H1 (cell line): ENCODE results near the gene ARHGEF5. TPM values are rescaled to one million over a fixed set of nuclear protein-coding genes. Genes with fewer than 3 reads are reported as not detected.
A peak's percentile ranks its signal among the peaks of the same experiment; 100 is the strongest.

Experiments
- CTCF ChIA-PET: fragments of 300-600 bp; sonication (Branson Sonifier 250); formaldehyde crosslinking; loops from one replicate; lab custom pipeline; 2021; ENCODE audit not compliant: partially characterized antibody; lab: Charles Lee
- POLR2A ChIA-PET: fragments of 300-600 bp; sonication (Branson Sonifier 250); formaldehyde crosslinking; loops from one replicate; lab custom pipeline; 2021; ENCODE audit warnings: inconsistent platforms; ENCODE audit not compliant: partially characterized antibody; lab: Charles Lee
- DNase-seq, 2 experiments: peaks; one replicate each; pipeline versions ENCODE4 v3.0.0 to v3.0.0-alpha.2; 2010 to 2022; ENCODE audit warnings: low spot score in 2 of 2, low read depth in 1 of 2, mixed read lengths in 1 of 2
- FAIRE-seq: peaks from 2 replicates; lab custom pipeline; 2011; peaks lifted over from hg19 to GRCh38; lab: Jason Lieb, UNC
- H2AFZ ChIP-seq: 2 replicates; pipeline ENCODE4 v1.8.1; 2012; ENCODE audit warnings: low read length, inconsistent platforms
- H2AK5ac ChIP-seq: 2 replicates; pipeline ENCODE4 v1.6.1; 2013; ENCODE audit warnings: low read depth, low read length
- H2BK120ac ChIP-seq: replicated peaks from 2 replicates; pipeline ENCODE3; 2013; ENCODE audit warnings: low read depth, low read length, inconsistent platforms
- H2BK12ac ChIP-seq: 2 replicates; pipeline ENCODE4 v1.6.1; 2013; ENCODE audit warnings: low read depth, low read length
- H2BK15ac ChIP-seq: 2 replicates; pipeline ENCODE4 v1.6.1; 2013; ENCODE audit warnings: low read length
- H2BK20ac ChIP-seq: 2 replicates; pipeline ENCODE4 v1.6.1; 2013; ENCODE audit warnings: low read length
- H2BK5ac ChIP-seq: 2 replicates; pipeline ENCODE4 v1.6.1; 2013; ENCODE audit warnings: low read depth, low read length
- H3K14ac ChIP-seq: 2 replicates; pipeline ENCODE4 v1.6.1; 2013; ENCODE audit warnings: inconsistent platforms; ENCODE audit not compliant: insufficient read length
- H3K18ac ChIP-seq: 2 replicates; pipeline ENCODE4 v1.6.1; 2013; ENCODE audit warnings: low read length; ENCODE audit errors: extremely low read depth
- H3K23ac ChIP-seq: 2 replicates; pipeline ENCODE4 v1.6.1; 2013; ENCODE audit warnings: inconsistent platforms; ENCODE audit not compliant: insufficient read length
- H3K23me2 ChIP-seq: 2 replicates; pipeline ENCODE4 v1.6.1; 2013; ENCODE audit warnings: low read depth, low read length
- H3K27ac ChIP-seq: 2 replicates; pipeline ENCODE4 v1.6.1; 2011; ENCODE audit warnings: low read depth, low read length, inconsistent platforms
- H3K27me3 ChIP-seq, 4 experiments: replicated peaks in 1 of 4; 1 replicate in 1 of 4; 2 replicates in 3 of 4; pipeline versions ENCODE4 v1.6.1 to v1.8.1; 2011 to 2013; ENCODE audit warnings: low read length in 3 of 4, mild to moderate bottlenecking in 3 of 4, inconsistent platforms in 2 of 4, mixed read lengths in 2 of 4, moderate library complexity in 1 of 4; ENCODE audit not compliant: control insufficient read depth in 3 of 4, insufficient read depth in 3 of 4; ENCODE audit errors: extremely low read depth in 1 of 4
- H3K36me3 ChIP-seq, 4 experiments: 2 replicates each; pipeline versions ENCODE4 v1.6.1 to v1.8.1; 2011 to 2013; ENCODE audit warnings: mild to moderate bottlenecking in 4 of 4, low read length in 3 of 4, moderate library complexity in 2 of 4, control low read depth in 1 of 4, inconsistent platforms in 1 of 4; ENCODE audit not compliant: insufficient read depth in 4 of 4, control insufficient read depth in 2 of 4
- H3K4ac ChIP-seq: replicated peaks from 2 replicates; pipeline ENCODE3; 2013; ENCODE audit warnings: low read length, low read depth, mixed read lengths, inconsistent platforms; ENCODE audit not compliant: insufficient read length
- H3K4me1 ChIP-seq, 4 experiments: replicated peaks in 1 of 4; 1 replicate in 1 of 4; 2 replicates in 3 of 4; pipeline versions ENCODE4 v1.6.1 to v1.8.1; 2011 to 2013; ENCODE audit warnings: low read length in 3 of 4, inconsistent platforms in 2 of 4, mixed read lengths in 1 of 4; ENCODE audit not compliant: insufficient read depth in 4 of 4, control insufficient read depth in 3 of 4
- H3K4me2 ChIP-seq, 2 experiments: 2 replicates each; pipeline versions ENCODE4 v1.6.1 to v1.8.1; 2011 to 2013; ENCODE audit warnings: low read depth in 2 of 2, low read length in 2 of 2, control low read depth in 1 of 2, inconsistent platforms in 1 of 2, mild to moderate bottlenecking in 1 of 2; ENCODE audit not compliant: insufficient read depth in 1 of 2
- H3K4me3 ChIP-seq, 4 experiments: fragments of 200-600, 300-600 bp in 1 of 4; sonication (generic), shearing (Covaris generic), sonication (Bioruptor Twin) in 1 of 4; 2 replicates each; pipeline versions ENCODE4 v1.5.1 to v1.8.1; 2011 to 2016; ENCODE audit warnings: low read length in 4 of 4, low read depth in 3 of 4, control low read depth in 2 of 4, inconsistent platforms in 2 of 4, mild to moderate bottlenecking in 2 of 4, mixed read lengths in 1 of 4, moderate library complexity in 1 of 4; ENCODE audit not compliant: insufficient read depth in 2 of 4; ENCODE audit errors: extremely low read depth in 1 of 4
- H3K56ac ChIP-seq: replicated peaks from 2 replicates; pipeline ENCODE3; 2013; ENCODE audit warnings: low read depth, mild to moderate bottlenecking, mixed read lengths, low read length, inconsistent platforms; ENCODE audit not compliant: insufficient read length
- H3K79me1 ChIP-seq: 2 replicates; pipeline ENCODE4 v1.6.1; 2013; ENCODE audit warnings: low read depth, low read length, control low read depth
- H3K79me2 ChIP-seq, 2 experiments: 2 replicates each; pipeline versions ENCODE4 v1.6.1 to v1.8.1; 2012 to 2013; ENCODE audit warnings: low read length in 2 of 2, mild to moderate bottlenecking in 2 of 2, inconsistent platforms in 1 of 2; ENCODE audit not compliant: insufficient read depth in 2 of 2, control insufficient read depth in 1 of 2
- H3K9ac ChIP-seq, 4 experiments: replicated peaks in 1 of 4; 1 replicate in 1 of 4; 2 replicates in 3 of 4; pipeline versions ENCODE4 v1.6.1 to v1.8.1; 2011 to 2013; ENCODE audit warnings: low read depth in 3 of 4, low read length in 3 of 4, control low read depth in 2 of 4, mild to moderate bottlenecking in 2 of 4, moderate library complexity in 2 of 4, inconsistent platforms in 1 of 4; ENCODE audit errors: extremely low read depth in 1 of 4
- H3K9me3 ChIP-seq, 2 experiments: 2 replicates each; pipeline versions ENCODE4 v1.6.1 to v1.8.1; 2012 to 2013; ENCODE audit warnings: mild to moderate bottlenecking in 2 of 2, moderate library complexity in 2 of 2, control low read depth in 1 of 2, inconsistent platforms in 1 of 2, low read depth in 1 of 2, low read length in 1 of 2, mixed read lengths in 1 of 2; ENCODE audit not compliant: insufficient read depth in 2 of 2
- H4K20me1 ChIP-seq, 2 experiments: replicated peaks in 1 of 2; 2 replicates each; pipeline versions ENCODE3 to v1.8.1; 2011 to 2013; ENCODE audit warnings: inconsistent platforms in 2 of 2, low read length in 2 of 2, mild to moderate bottlenecking in 1 of 2; ENCODE audit not compliant: insufficient read depth in 2 of 2, control insufficient read depth in 1 of 2
- H4K5ac ChIP-seq: 2 replicates; pipeline ENCODE4 v1.6.1; 2013; ENCODE audit warnings: low read length, low read depth, mixed read lengths, inconsistent platforms; ENCODE audit not compliant: insufficient read length
- H4K8ac ChIP-seq: 2 replicates; pipeline ENCODE4 v1.8.0; 2013; ENCODE audit warnings: mild to moderate bottlenecking, moderate library complexity, low read length, inconsistent platforms; ENCODE audit not compliant: insufficient read depth; ENCODE audit errors: extremely low read depth
- H4K91ac ChIP-seq: replicated peaks from 2 replicates; pipeline ENCODE3; 2013; ENCODE audit warnings: low read length, mixed read lengths, inconsistent platforms; ENCODE audit not compliant: insufficient read length
- POU5F1 ChIP-seq: IDR thresholded peaks from 2 replicates; pipeline ENCODE4 v1.6.1; 2011; ENCODE audit warnings: low read depth, mild to moderate bottlenecking, low read length, moderate library complexity
- WGBS, 2 experiments: shearing (Covaris generic) in 1 of 2; methylation state at CpG; one replicate each; pipeline versions ENCODE4 v1.1.6 to v1.1.7; 2013 to 2015; ENCODE audit warnings: low lambda C conversion rate in 2 of 2, mixed read lengths in 2 of 2, inconsistent platforms in 1 of 2, low coverage in 1 of 2, missing lambda C conversion rate in 1 of 2; ENCODE audit not compliant: insufficient replicate concordance in 2 of 2, insufficient coverage in 1 of 2, insufficient read length in 1 of 2; ENCODE audit errors: extremely low coverage in 1 of 2, missing lambda C conversion rate in 1 of 2; 5-methylcytosine and 5-hydroxymethylcytosine counted together
- polyA plus RNA-seq, 7 experiments: library from polyadenylated mRNA; depleted of rRNA in 3 of 7; stranded (reverse) in 5 of 7; unstranded in 2 of 7; fragments of >200 nt in 5 of 7; fragments of 200-250 nt in 2 of 7; gene quantifications; 1 replicate in 5 of 7; 2 replicates in 1 of 7; 4 replicates in 1 of 7; pipeline versions ENCODE4 v1.2.1 to v1.2.3, GENCODE V29; 2011 to 2013; ENCODE audit warnings: missing spikeins in 2 of 7, mixed read lengths in 2 of 7
- total RNA-seq: library from RNA; stranded (reverse); fragmentation: NEBNext Ultra II Directional; extraction: Animal tissue kit (Norgen Biotek cat#: 25700); gene quantifications from 2 replicates; pipeline ENCODE4 v1.2.1, GENCODE V29; 2021

Gene ARHGEF5
- total and polyA plus RNA-seq, 2 of the 8 experiments (the other 6 are each of a cell fraction or from before 2014, with no cell fraction given) = 12.8 to 34.6 TPM

DNA sequence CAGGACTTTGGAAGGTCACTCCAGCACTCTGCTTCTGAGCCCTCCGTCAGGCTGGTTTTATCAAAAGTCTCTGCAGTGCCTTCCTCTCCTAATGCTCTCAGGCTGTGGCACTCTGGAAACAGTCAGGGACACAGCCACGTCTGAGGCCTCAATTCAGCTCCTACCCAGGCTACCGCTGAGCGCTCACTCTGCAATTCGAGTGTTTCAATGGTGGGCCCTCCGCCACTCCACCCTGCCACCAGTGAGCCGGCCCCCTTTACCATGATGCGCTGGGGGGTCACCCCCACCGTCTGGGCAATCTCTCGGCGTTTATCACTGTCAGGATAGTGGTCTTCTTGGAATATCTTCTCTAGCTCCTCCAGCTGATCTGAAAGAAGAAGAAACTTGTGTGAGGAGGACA is 44.7 kb downstream of the ARHGEF5 start:
- H2AFZ ChIP-seq = peak overlapping the region; percentile 51; the same call in 1 of the 2 replicates
- H3K18ac ChIP-seq = no peak overlapping the region
- no peak overlapping the region for H2BK5ac ChIP-seq
- no peak overlapping the region for H2BK15ac ChIP-seq
- H3K79me1 ChIP-seq = no peaks in the 10 kb centered on the region
- H3K4me1 ChIP-seq = no peaks in the 10 kb centered on the region
- peak in 1 of 2 experiments; percentile 32 for DNase-seq
- no peak overlapping the region for H3K56ac ChIP-seq
- H3K4me2 ChIP-seq = no peak overlapping the region
- no peak overlapping the region for H2BK12ac ChIP-seq
- no peak overlapping the region for H2BK120ac ChIP-seq
- CTCF ChIA-PET = interaction anchor here (1.0 to 2.0 kb wide), 6 partner anchors 9 to 156 kb away, joined by 3 to 10 read pairs (median 5); no protein-coding TSS in a partner anchor
- H3K23ac ChIP-seq = no peak overlapping the region
- H3K9me3 ChIP-seq = no peaks in the 10 kb centered on the region
- no peaks in the 10 kb centered on the region for H3K36me3 ChIP-seq
- no peaks in the 10 kb centered on the region for H4K20me1 ChIP-seq
- no peak overlapping the region for H4K5ac ChIP-seq
- POLR2A ChIA-PET = interaction anchor here (0.6 kb wide), 1 partner anchor 11 kb away, joined by 3 read pairs; no protein-coding TSS in a partner anchor
- no peaks in the 10 kb centered on the region for H3K27me3 ChIP-seq
- H3K4ac ChIP-seq = no peak overlapping the region
- H3K14ac ChIP-seq = no peak overlapping the region
- WGBS, 2 experiments = 82% methylated on average over 11 of the region's 11 CpGs; no CpG with 5 or more reads in 1 of the 2 experiments
- no peak overlapping the region for H2BK20ac ChIP-seq
- no peak overlapping the region for H4K8ac ChIP-seq
- no peak overlapping the region for H3K4me3 ChIP-seq
- no peak overlapping the region for H3K27ac ChIP-seq
- no peak overlapping the region for H3K9ac ChIP-seq
- no peak overlapping the region for H2AK5ac ChIP-seq
- no peaks in the 10 kb centered on the region for H3K23me2 ChIP-seq
- no peaks in the 10 kb centered on the region for H3K79me2 ChIP-seq
- FAIRE-seq = no peak
- H4K91ac ChIP-seq = no peak overlapping the region
- no peak for TF ChIP-seq POU5F1
